ENCODE data around the gene VPS54.
A peak's percentile ranks its signal among the peaks of the same experiment; 100 is the strongest.

Gene VPS54

GRCh38 chr2:64059270-64059669, 40.0 kb upstream of the VPS54 start:
- H3K9me3 Mint-ChIP-seq, result no peaks in the 10 kb centered on the region
- H3K4me3 Mint-ChIP-seq, result no peak overlapping the region
- no peak overlapping the region for H3K27ac Mint-ChIP-seq

GRCh38 chr2:64056021-64056420, 36.8 kb upstream of the VPS54 start:
- Mint-ChIP-seq H3K27me3 (ENCODE audit: low read depth, poor library complexity) (peaks cover 6% of the 10 kb centered on the region), H3K4me1 (peaks cover 5% of the 10 kb centered on the region), H3K9me3 (no peaks in the 10 kb centered on the region), H3K4me3 (no peak overlapping the region), H3K27ac (no peak overlapping the region), H3K36me3 (ENCODE audit: low read depth) (no peaks in the 10 kb centered on the region)
- DNase-seq, result no peak
- no peak for TF ChIP-seq CTCF (IDR thresholded peaks at IDR 0.05)

More at GRCh38 chr2:64059270-64059669, 40.0 kb upstream of the VPS54 start:
- no peak for TF ChIP-seq CTCF (IDR thresholded peaks at IDR 0.05)
- H3K4me1 Mint-ChIP-seq, result no peaks in the 10 kb centered on the region
- peaks cover 5% of the 10 kb centered on the region for H3K27me3 Mint-ChIP-seq (ENCODE audit: low read depth, poor library complexity)
- no peak for DNase-seq
- no peaks in the 10 kb centered on the region for H3K36me3 Mint-ChIP-seq (ENCODE audit: low read depth)

- Mint-ChIP-seq H3K9me3 (no peaks in the 10 kb centered on the region), H3K4me3 (no peak overlapping the region), H3K36me3 (ENCODE audit: low read depth) (no peaks in the 10 kb centered on the region), H3K27ac (no peak overlapping the region), H3K4me1 (peaks cover 12% of the 10 kb centered on the region), H3K27me3 (ENCODE audit: low read depth, poor library complexity) (peaks cover 9% of the 10 kb centered on the region)
- no peak for DNase-seq
- no peak for TF ChIP-seq CTCF (IDR thresholded peaks at IDR 0.05)
Measured at GRCh38 chr2:64054161-64054915, 35.1 kb upstream of the VPS54 start.

GRCh38 chr2:64052463-64053241, 33.4 kb upstream of the VPS54 start:
- TF ChIP-seq CTCF (IDR thresholded peaks at IDR 0.05), result no peak
- H3K4me1 Mint-ChIP-seq, result peaks cover 12% of the 10 kb centered on the region
- no peak overlapping the region for H3K4me3 Mint-ChIP-seq
- DNase-seq, result no peak
- peaks cover 9% of the 10 kb centered on the region for H3K27me3 Mint-ChIP-seq (ENCODE audit: low read depth, poor library complexity)
- H3K27ac Mint-ChIP-seq, result no peak overlapping the region
- no peaks in the 10 kb centered on the region for H3K9me3 Mint-ChIP-seq
- H3K36me3 Mint-ChIP-seq (ENCODE audit: low read depth), result no peaks in the 10 kb centered on the region

GRCh38 chr2:64049633-64050220, 30.5 kb upstream of the VPS54 start:
- H3K27ac Mint-ChIP-seq, result peak overlapping the region; percentile 3
- peaks cover 14% of the 10 kb centered on the region for H3K27me3 Mint-ChIP-seq (ENCODE audit: low read depth, poor library complexity)
- H3K4me3 Mint-ChIP-seq, result no peak overlapping the region
- H3K9me3 Mint-ChIP-seq, result no peaks in the 10 kb centered on the region
- H3K36me3 Mint-ChIP-seq (ENCODE audit: low read depth), result no peaks in the 10 kb centered on the region
- peak; percentile 45 for DNase-seq
- peak; percentile 68 for TF ChIP-seq CTCF (IDR thresholded peaks at IDR 0.05)
- H3K4me1 Mint-ChIP-seq, result peaks cover 12% of the 10 kb centered on the region

Measured in nephron progenitor cell (in vitro differentiated cells).